ENCODE results near the gene HBA2. TPM values are rescaled to one million over a fixed set of nuclear protein-coding genes. Genes with fewer than 3 reads are reported as not detected.
"Not testable (repeated sequence)": the region's sequence is repeated elsewhere in the genome, so short reads cannot be mapped to it uniquely, and the experiment has no call there.

Gene HBA2
- total and polyA plus RNA-seq, 12 donors: 1.9 to 1,723 (median 36.9) TPM; not detected in 2

- Histone ChIP-seq H3K27ac (no peak overlapping the region), H3K4me1 (replicated peaks in 1 of 2) (no peaks in the 10 kb centered on the region), H3K27me3 (no peaks in the 10 kb centered on the region), H3K4me3 (no peak overlapping the region), H3K9me3 (replicated peaks in 1 of 3) (no peaks in the 10 kb centered on the region), H3K36me3 (replicated peaks in 1 of 2) (no peaks in the 10 kb centered on the region)
- TF ChIP-seq POLR2A (IDR thresholded peaks at IDR 0.05) (no peak), CTCF (IDR thresholded peaks at IDR 0.05) (no peak)
- no peak for DNase-seq
- 73 to 89% (median 82%) methylated on average over 14 of the region's 14 CpGs for WGBS, 4 donors
- intact Hi-C loops (cut with DNase I): no loop called here
Observed at GRCh38 chr16:144797-145252, 27.9 kb upstream of the HBA2 start.

GRCh38 chr16:146646-147045, 26.0 kb upstream of the HBA2 start:
- Histone ChIP-seq H3K27me3 (no peaks in the 10 kb centered on the region), H3K27ac (no peak overlapping the region), H3K9me3 (replicated peaks in 1 of 3) (no peaks in the 10 kb centered on the region), H3K36me3 (replicated peaks in 1 of 2) (no peaks in the 10 kb centered on the region), H3K4me3 (no peak overlapping the region), H3K4me1 (replicated peaks in 1 of 2) (no peaks in the 10 kb centered on the region)
- no peak for TF ChIP-seq CTCF (IDR thresholded peaks at IDR 0.05)
- no peak for TF ChIP-seq POLR2A (IDR thresholded peaks at IDR 0.05)
- intact Hi-C loops (cut with DNase I): no loop called here
- no peak for DNase-seq
- WGBS, 4 donors: 86 to 94% (median 90%) methylated on average over 2 of the region's 2 CpGs

GRCh38 chr16:149024-149660, 23.5 kb upstream of the HBA2 start:
- TF ChIP-seq CTCF (IDR thresholded peaks at IDR 0.05) (no peak), POLR2A (IDR thresholded peaks at IDR 0.05) (no peak)

GRCh38 chr16:152141-153128, 20.2 kb upstream of the HBA2 start, which contains the start of gene HBZ:
HBZ (plus strand) TSS chr16:152644; CDS start chr16:152910, 266 bp downstream.
- H3K4me1 ChIP-seq (replicated peaks in 1 of 2): peaks cover 6 to 10% of the 10 kb centered on the region in 2 donors
- no peak within 1 kb of the TSS for H3K27ac ChIP-seq
- intact Hi-C loops (cut with DNase I): no loop called here
- no peak within 1 kb of the TSS for H3K4me3 ChIP-seq
- no peak for DNase-seq
- peaks cover 5% of the 10 kb centered on the region for H3K27me3 ChIP-seq
- H3K36me3 ChIP-seq (replicated peaks in 1 of 2): no peaks in the 10 kb centered on the region
- TF ChIP-seq CTCF (IDR thresholded peaks at IDR 0.05) (no peak), POLR2A (IDR thresholded peaks at IDR 0.05) (no peak)
- WGBS, 4 donors: 66 to 85% (median 76%) methylated on average over 10 to 17 of the region's 17 CpGs
- no peaks in the 10 kb centered on the region for H3K9me3 ChIP-seq (replicated peaks in 1 of 3)

More at GRCh38 chr16:149024-149660, 23.5 kb upstream of the HBA2 start:
- no peaks in the 10 kb centered on the region for H3K9me3 ChIP-seq (replicated peaks in 1 of 3)
- no peak overlapping the region for H3K4me3 ChIP-seq
- no peak for DNase-seq
- H3K36me3 ChIP-seq (replicated peaks in 1 of 2): no peaks in the 10 kb centered on the region
- H3K27ac ChIP-seq: no peak overlapping the region
- intact Hi-C loops (cut with DNase I): no loop called here
- H3K27me3 ChIP-seq: no peaks in the 10 kb centered on the region
- H3K4me1 ChIP-seq (replicated peaks in 1 of 2): no peaks in the 10 kb centered on the region
- WGBS, 4 donors: 33 to 52% (median 46%) methylated on average over 7 to 9 of the region's 9 CpGs

- WGBS, 4 donors: 46 to 66% (median 59%) methylated on average over 3 to 4 of the region's 6 CpGs
Observed at GRCh38 chr16:153129-153521, 19.6 kb upstream of the HBA2 start.

GRCh38 chr16:153550-154216, 19.0 kb upstream of the HBA2 start:
- H3K4me1 ChIP-seq (replicated peaks in 1 of 2); H3K27me3 ChIP-seq; intact Hi-C loops (cut with DNase I): not testable (repeated sequence)

More at GRCh38 chr16:153129-153521, 19.6 kb upstream of the HBA2 start:
- H3K27ac ChIP-seq; H3K4me3 ChIP-seq; H3K36me3 ChIP-seq (replicated peaks in 1 of 2); H3K4me1 ChIP-seq (replicated peaks in 1 of 2); H3K27me3 ChIP-seq; H3K9me3 ChIP-seq (replicated peaks in 1 of 3); intact Hi-C loops (cut with DNase I); DNase-seq: not testable (repeated sequence)

More at GRCh38 chr16:153550-154216, 19.0 kb upstream of the HBA2 start:
- H3K9me3 ChIP-seq (replicated peaks in 1 of 3); DNase-seq; H3K27ac ChIP-seq; H3K4me3 ChIP-seq; H3K36me3 ChIP-seq (replicated peaks in 1 of 2): not testable (repeated sequence)
- no CpG with 5 or more reads among the region's 74 CpGs for WGBS, 4 donors
